K562 (cell line): ENCODE results near the gene UPF2. TPM values are rescaled to one million over a fixed set of nuclear protein-coding genes. Genes with fewer than 3 reads are reported as not detected.

ENCODE experiments used
- ATF7 ChIP-seq: fragments of 450-650 bp; IDR thresholded peaks from 2 replicates; pipeline ENCODE4 v1.7.1; 2014; ENCODE audit warnings: mild to moderate bottlenecking, moderate library complexity
- FOSL1 ChIP-seq: fragments of 200-800 bp; sonication (Bioruptor generic); conservative IDR thresholded peaks from 2 replicates; pipeline ENCODE4 v1.6.1; 2016; ENCODE audit warnings: missing genetic modification characterization, missing compliant biosample characterization
- HDAC1 ChIP-seq, 2 experiments: fragments of 450-650 bp; IDR thresholded peaks; 2 replicates each; pipeline ENCODE4 v1.6.1; 2016 to 2017; ENCODE audit warnings: inconsistent platforms in 1 of 2, mild to moderate bottlenecking in 1 of 2, moderate library complexity in 1 of 2
- OTX1 ChIP-seq: fragments of 450-650 bp; formaldehyde crosslinking; IDR thresholded peaks from 2 replicates; pipeline ENCODE4 v1.4.0; 2022; ENCODE audit warnings: mild to moderate bottlenecking
- PHB2 ChIP-seq: fragments of 450-650 bp; IDR thresholded peaks from 2 replicates; pipeline ENCODE4 v1.6.1; 2017; ENCODE audit warnings: low read depth
- SMARCB1 ChIP-seq: IDR thresholded peaks from 2 replicates; pipeline ENCODE4 v1.6.1; 2011; ENCODE audit warnings: improper control_type of control experiment, low read depth; ENCODE audit not compliant: insufficient read length
- TCF7 ChIP-seq: sonication (generic); IDR thresholded peaks from 2 replicates; pipeline ENCODE4 v1.6.1; 2016; ENCODE audit warnings: antibody characterized with exemption, borderline replicate concordance
- TEAD1 ChIP-seq, 2 experiments: fragments of 450-650 bp in 1 of 2; sonication (generic) in 1 of 2; formaldehyde crosslinking; IDR thresholded peaks; 2 replicates each; pipeline versions ENCODE4 v1.4.0 to v1.8.0; 2020 to 2022; ENCODE audit warnings: mild to moderate bottlenecking in 2 of 2, missing genetic modification reagents in 1 of 2
- TOE1 ChIP-seq, 2 experiments: fragments of 450-650 bp in 1 of 2; sonication (generic) in 1 of 2; formaldehyde crosslinking in 1 of 2; IDR thresholded peaks; 2 replicates each; pipeline versions ENCODE4 v1.7.1 to v1.8.0; 2016 to 2022; ENCODE audit warnings: borderline replicate concordance in 2 of 2, mild to moderate bottlenecking in 2 of 2, antibody characterized with exemption in 1 of 2, inconsistent platforms in 1 of 2, low read depth in 1 of 2, missing genetic modification reagents in 1 of 2, moderate library complexity in 1 of 2
- YY1 ChIP-seq, 3 experiments: IDR thresholded peaks; 2 replicates each; pipeline ENCODE4 v1.6.1; 2011; ENCODE audit warnings: low read length in 2 of 3, mild to moderate bottlenecking in 2 of 3, moderate library complexity in 2 of 3, borderline replicate concordance in 1 of 3, control low read depth in 1 of 3, low read depth in 1 of 3; ENCODE audit not compliant: insufficient read depth in 3 of 3, insufficient replicate concordance in 2 of 3, control insufficient read depth in 1 of 3, insufficient read length in 1 of 3; ENCODE audit errors: extremely low read depth in 1 of 3
- ZBTB7A ChIP-seq: IDR thresholded peaks from 2 replicates; pipeline ENCODE4 v1.6.1; 2011; ENCODE audit warnings: low read depth, mild to moderate bottlenecking, low read length, moderate library complexity, borderline replicate concordance; ENCODE audit not compliant: control insufficient read depth
- ZNF316 ChIP-seq: fragments of 450-650 bp; IDR thresholded peaks from 2 replicates; pipeline ENCODE4 v1.6.1; 2016
- polyA plus RNA-seq, 8 experiments: library from polyadenylated mRNA; depleted of rRNA in 4 of 8; stranded (reverse) in 5 of 8; unstranded in 3 of 8; fragments of >200 nt; fragmentation: Nextera tagmentation in 2 of 8; fragmentation: Illumina TruSeq in 1 of 8; extraction: Ambion mirVana in 2 of 8; extraction: Trizol in 1 of 8; gene quantifications; 2 replicates each; pipeline versions ENCODE4 v1.2.1 to v1.2.3, GENCODE V29; 2011 to 2014; ENCODE audit warnings: inconsistent platforms in 1 of 8, missing spikeins in 1 of 8
- total RNA-seq, 7 experiments: library from RNA; depleted of rRNA in 6 of 7; stranded (reverse); fragments of >200 nt in 6 of 7; fragmentation: Illumina TruSeq in 2 of 7; extraction: Trizol in 2 of 7; gene quantifications; 2 replicates each; pipeline versions ENCODE4 v1.2.1 to v1.2.3, GENCODE V29; 2011 to 2021; ENCODE audit warnings: low replicate concordance in 1 of 7
- TF ChIP-seq, protein P1 (sequence below): sonication (generic); formaldehyde crosslinking; IDR thresholded peaks from 2 replicates; pipeline ENCODE4 v1.8.0; 2022; ENCODE audit warnings: mild to moderate bottlenecking, missing genetic modification reagents
- TF ChIP-seq, protein P2 (sequence below): fragments of 450-650 bp; IDR thresholded peaks from 2 replicates; pipeline ENCODE4 v1.6.1; 2016; ENCODE audit warnings: borderline replicate concordance
- TF ChIP-seq, protein P3 (sequence below): fragments of 250-450 bp; sonication (Bioruptor Pico); IDR thresholded peaks from 2 replicates; pipeline ENCODE4 v1.8.0; 2021; ENCODE audit warnings: mild to moderate bottlenecking, moderate library complexity
- TF ChIP-seq, protein P4 (sequence below): conservative IDR thresholded peaks from 2 replicates; pipeline ENCODE4 v1.6.1; 2011; ENCODE audit warnings: low read depth, mild to moderate bottlenecking, low read length; ENCODE audit not compliant: control insufficient read depth

Gene UPF2
- total and polyA plus RNA-seq, 9 of the 15 experiments (the other 6 are each of a cell fraction or from before 2014, with no cell fraction given): 13.9 to 37.7 (median 23.7) TPM

DNA sequence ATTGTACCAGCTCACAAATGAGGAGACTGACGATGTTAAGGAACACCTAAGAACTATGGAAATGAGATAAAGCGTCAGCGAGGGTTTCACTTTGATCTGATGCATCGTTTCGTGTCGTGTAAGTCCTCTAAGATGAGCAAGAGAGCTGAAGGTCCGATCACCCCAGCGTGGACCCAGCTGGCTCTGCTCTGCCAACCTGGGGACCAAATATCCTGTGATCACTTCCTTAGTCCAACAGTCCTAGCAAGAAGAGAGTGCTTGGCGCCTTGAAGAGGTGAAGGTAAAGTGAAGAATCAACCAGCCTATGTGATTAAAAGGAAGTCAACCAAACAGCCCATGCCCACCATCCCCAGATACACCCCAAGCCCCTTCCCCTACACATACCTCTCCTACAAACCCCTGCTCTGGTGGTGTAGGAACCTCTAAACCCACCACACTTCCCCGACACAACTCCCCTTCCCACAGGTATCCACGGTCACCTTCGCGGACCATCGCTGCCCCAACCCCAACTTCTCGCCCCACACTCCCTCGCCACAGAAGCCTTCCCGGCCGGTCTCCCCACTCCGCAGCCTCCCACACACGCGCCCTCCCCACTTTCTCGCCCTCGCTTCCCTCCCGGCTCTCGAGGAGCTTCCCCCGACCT is 722 bp downstream of the UPF2 start (continued):
- TF ChIP-seq, protein P1, sequence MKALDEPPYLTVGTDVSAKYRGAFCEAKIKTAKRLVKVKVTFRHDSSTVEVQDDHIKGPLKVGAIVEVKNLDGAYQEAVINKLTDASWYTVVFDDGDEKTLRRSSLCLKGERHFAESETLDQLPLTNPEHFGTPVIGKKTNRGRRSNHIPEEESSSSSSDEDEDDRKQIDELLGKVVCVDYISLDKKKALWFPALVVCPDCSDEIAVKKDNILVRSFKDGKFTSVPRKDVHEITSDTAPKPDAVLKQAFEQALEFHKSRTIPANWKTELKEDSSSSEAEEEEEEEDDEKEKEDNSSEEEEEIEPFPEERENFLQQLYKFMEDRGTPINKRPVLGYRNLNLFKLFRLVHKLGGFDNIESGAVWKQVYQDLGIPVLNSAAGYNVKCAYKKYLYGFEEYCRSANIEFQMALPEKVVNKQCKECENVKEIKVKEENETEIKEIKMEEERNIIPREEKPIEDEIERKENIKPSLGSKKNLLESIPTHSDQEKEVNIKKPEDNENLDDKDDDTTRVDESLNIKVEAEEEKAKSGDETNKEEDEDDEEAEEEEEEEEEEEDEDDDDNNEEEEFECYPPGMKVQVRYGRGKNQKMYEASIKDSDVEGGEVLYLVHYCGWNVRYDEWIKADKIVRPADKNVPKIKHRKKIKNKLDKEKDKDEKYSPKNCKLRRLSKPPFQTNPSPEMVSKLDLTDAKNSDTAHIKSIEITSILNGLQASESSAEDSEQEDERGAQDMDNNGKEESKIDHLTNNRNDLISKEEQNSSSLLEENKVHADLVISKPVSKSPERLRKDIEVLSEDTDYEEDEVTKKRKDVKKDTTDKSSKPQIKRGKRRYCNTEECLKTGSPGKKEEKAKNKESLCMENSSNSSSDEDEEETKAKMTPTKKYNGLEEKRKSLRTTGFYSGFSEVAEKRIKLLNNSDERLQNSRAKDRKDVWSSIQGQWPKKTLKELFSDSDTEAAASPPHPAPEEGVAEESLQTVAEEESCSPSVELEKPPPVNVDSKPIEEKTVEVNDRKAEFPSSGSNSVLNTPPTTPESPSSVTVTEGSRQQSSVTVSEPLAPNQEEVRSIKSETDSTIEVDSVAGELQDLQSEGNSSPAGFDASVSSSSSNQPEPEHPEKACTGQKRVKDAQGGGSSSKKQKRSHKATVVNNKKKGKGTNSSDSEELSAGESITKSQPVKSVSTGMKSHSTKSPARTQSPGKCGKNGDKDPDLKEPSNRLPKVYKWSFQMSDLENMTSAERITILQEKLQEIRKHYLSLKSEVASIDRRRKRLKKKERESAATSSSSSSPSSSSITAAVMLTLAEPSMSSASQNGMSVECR (CRISPR knock-in tag): peak; percentile 76; the same call in 1 of the 2 replicates
- TF ChIP-seq PHB2 (no peak), TOE1 (IDR thresholded peaks at IDR 0.05; ENCODE audit: borderline replicate concordance) (0 out of 2 replicates have a peak, but pooled peaks have one; percentile 28), TOE1 (CRISPR knock-in tag; IDR thresholded peaks at IDR 0.05; ENCODE audit: borderline replicate concordance, low read depth) (no peak), YY1 (IDR thresholded peaks at IDR 0.05; ENCODE audit: borderline replicate concordance in 1 of 3, control insufficient read depth in 1 of 3, extremely low read depth in 1 of 3, insufficient read depth in 3 of 3, insufficient read length in 1 of 3, insufficient replicate concordance in 2 of 3, low read depth in 1 of 3, low read length in 2 of 3) (peak in 1 of 3 experiments; percentile 15), TCF7 (no peak), FOSL1 (tag) (no peak), ZBTB7A (0 out of 2 replicates have a peak, but pooled peaks have one; percentile 7), TEAD1 (CRISPR knock-in tag; IDR thresholded peaks at IDR 0.05) (no peak; a peak in 1 of 4 replicates), ATF7 (no peak), SMARCB1 (no peak), HDAC1 (IDR thresholded peaks at IDR 0.05) (peak in 1 of 2 experiments; percentile 67; a peak in 1 of 4 replicates), OTX1 (0 out of 2 replicates have a peak, but pooled peaks have one; percentile 62), ZNF316 (0 out of 2 replicates have a peak, but pooled peaks have one; percentile 1)
- TF ChIP-seq, protein P2, sequence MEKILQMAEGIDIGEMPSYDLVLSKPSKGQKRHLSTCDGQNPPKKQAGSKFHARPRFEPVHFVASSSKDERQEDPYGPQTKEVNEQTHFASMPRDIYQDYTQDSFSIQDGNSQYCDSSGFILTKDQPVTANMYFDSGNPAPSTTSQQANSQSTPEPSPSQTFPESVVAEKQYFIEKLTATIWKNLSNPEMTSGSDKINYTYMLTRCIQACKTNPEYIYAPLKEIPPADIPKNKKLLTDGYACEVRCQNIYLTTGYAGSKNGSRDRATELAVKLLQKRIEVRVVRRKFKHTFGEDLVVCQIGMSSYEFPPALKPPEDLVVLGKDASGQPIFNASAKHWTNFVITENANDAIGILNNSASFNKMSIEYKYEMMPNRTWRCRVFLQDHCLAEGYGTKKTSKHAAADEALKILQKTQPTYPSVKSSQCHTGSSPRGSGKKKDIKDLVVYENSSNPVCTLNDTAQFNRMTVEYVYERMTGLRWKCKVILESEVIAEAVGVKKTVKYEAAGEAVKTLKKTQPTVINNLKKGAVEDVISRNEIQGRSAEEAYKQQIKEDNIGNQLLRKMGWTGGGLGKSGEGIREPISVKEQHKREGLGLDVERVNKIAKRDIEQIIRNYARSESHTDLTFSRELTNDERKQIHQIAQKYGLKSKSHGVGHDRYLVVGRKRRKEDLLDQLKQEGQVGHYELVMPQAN: peak; percentile 56
- TF ChIP-seq, protein P3, sequence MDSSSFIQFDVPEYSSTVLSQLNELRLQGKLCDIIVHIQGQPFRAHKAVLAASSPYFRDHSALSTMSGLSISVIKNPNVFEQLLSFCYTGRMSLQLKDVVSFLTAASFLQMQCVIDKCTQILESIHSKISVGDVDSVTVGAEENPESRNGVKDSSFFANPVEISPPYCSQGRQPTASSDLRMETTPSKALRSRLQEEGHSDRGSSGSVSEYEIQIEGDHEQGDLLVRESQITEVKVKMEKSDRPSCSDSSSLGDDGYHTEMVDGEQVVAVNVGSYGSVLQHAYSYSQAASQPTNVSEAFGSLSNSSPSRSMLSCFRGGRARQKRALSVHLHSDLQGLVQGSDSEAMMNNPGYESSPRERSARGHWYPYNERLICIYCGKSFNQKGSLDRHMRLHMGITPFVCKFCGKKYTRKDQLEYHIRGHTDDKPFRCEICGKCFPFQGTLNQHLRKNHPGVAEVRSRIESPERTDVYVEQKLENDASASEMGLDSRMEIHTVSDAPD (CRISPR knock-in tag): no peak
- TF ChIP-seq, protein P4, sequence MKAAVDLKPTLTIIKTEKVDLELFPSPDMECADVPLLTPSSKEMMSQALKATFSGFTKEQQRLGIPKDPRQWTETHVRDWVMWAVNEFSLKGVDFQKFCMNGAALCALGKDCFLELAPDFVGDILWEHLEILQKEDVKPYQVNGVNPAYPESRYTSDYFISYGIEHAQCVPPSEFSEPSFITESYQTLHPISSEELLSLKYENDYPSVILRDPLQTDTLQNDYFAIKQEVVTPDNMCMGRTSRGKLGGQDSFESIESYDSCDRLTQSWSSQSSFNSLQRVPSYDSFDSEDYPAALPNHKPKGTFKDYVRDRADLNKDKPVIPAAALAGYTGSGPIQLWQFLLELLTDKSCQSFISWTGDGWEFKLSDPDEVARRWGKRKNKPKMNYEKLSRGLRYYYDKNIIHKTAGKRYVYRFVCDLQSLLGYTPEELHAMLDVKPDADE: peak; percentile 38; the same call in 1 of the 2 replicates
